Measurements from ENCODE around the gene RSPH6A. TPM values are rescaled to one million over a fixed set of nuclear protein-coding genes. Genes with fewer than 3 reads are reported as not detected.

Gene RSPH6A
- total and polyA plus RNA-seq, 12 donors, result 0.09 to 0.15 TPM; not detected in 10

DNA sequence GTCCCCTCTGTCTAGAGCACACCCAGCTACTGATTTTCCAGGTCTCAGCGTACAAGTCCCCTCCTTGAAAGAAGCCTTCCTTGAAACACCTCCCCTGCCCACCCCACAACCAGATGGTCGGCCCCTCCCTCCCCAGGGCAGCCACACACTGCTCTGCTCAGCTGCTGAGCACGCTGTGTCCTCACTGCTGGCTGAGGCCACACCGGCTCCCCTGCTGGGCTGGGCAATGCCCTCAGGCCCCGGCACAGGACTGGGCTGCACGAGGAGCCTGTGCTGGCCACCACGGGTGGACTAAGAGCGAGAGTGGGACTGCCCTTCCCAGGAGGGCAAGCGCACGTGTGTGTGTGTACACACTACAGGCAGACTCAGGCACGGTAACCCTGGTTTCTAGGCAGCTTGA is 11.8 kb upstream of the RSPH6A start:
- H3K27ac ChIP-seq, result no peak overlapping the region
- H3K36me3 ChIP-seq, result peaks cover 1 to 99% (median 83%) of the 10 kb centered on the region in 9 donors
- intact Hi-C loops (cut with DNase I), result no loop called here
- no peaks in the 10 kb centered on the region for H3K9me3 ChIP-seq
- no peak for DNase-seq
- no peaks in the 10 kb centered on the region for H3K27me3 ChIP-seq
- no peak overlapping the region for H3K4me3 ChIP-seq
- peak in 1 of 8 donors; percentile 7 for ATAC-seq
- TF ChIP-seq, protein P1, sequence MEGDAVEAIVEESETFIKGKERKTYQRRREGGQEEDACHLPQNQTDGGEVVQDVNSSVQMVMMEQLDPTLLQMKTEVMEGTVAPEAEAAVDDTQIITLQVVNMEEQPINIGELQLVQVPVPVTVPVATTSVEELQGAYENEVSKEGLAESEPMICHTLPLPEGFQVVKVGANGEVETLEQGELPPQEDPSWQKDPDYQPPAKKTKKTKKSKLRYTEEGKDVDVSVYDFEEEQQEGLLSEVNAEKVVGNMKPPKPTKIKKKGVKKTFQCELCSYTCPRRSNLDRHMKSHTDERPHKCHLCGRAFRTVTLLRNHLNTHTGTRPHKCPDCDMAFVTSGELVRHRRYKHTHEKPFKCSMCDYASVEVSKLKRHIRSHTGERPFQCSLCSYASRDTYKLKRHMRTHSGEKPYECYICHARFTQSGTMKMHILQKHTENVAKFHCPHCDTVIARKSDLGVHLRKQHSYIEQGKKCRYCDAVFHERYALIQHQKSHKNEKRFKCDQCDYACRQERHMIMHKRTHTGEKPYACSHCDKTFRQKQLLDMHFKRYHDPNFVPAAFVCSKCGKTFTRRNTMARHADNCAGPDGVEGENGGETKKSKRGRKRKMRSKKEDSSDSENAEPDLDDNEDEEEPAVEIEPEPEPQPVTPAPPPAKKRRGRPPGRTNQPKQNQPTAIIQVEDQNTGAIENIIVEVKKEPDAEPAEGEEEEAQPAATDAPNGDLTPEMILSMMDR (IDR thresholded peaks at IDR 0.05), result no peak
- WGBS, 2 donors, result 90 to 92% methylated on average over 11 of the region's 11 CpGs
- peaks cover 0 to 3% (median 0%) of the 10 kb centered on the region in 9 donors for H3K4me1 ChIP-seq

DNA sequence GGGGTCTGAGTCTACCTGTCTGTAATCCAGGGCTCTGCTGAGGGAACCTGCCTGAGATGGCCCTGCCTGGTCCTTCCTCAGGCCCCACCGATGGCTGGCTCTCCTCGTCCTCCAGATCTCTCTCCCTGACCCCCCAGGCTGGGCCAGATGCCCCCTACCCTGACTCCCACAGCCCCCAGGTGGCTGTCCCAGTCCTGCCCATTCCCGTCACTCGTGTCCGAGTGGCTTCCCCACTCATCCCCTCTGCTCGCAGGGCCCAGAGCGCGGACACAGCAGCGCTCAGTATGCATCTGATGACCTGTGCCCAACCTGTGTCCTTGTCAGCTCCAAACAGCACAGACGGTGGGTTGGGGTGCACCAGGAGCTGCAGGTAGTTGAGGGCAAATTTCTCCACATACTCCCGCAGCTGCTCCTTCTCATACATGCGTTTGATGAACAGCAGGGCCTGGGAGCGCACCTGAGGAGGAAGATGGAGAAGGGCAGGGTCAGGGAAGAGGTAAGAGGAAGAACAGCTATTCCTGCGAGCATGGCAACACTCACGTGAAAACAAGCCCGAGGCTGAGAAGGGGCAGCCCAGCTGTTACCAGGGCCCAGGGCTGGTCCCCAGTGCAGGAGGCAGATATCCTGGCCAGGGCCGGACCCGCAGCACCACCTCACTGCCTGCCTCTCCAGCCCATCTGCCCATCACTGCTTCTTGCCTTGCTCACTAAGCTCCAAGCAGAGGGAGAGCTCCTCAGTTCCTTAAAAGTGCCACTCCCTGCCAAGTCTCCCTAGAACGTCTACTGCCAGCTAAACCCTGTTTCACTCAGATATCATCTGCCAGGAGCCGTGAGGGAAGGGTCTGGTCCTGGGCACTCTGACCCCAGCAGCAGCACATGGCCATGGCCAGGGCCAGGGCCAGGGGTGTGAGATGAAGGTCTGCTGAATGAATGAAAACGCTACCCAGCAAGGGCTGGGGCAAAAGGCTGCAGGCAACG is 11.1 kb upstream of the RSPH6A start:
- Histone ChIP-seq H3K4me3 (no peak overlapping the region), H3K27me3 (no peaks in the 10 kb centered on the region), H3K9me3 (no peaks in the 10 kb centered on the region), H3K27ac (no peak overlapping the region), H3K36me3 (peaks cover 0 to 99% (median 76%) of the 10 kb centered on the region in 9 donors), H3K4me1 (peaks cover 0 to 3% (median 0%) of the 10 kb centered on the region in 9 donors)
- WGBS, 2 donors, result 86 to 92% methylated on average over 22 of the region's 22 CpGs
- DNase-seq (no peak), ATAC-seq (no peak)
- TF ChIP-seq, protein P1 (IDR thresholded peaks at IDR 0.05), result no peak
- intact Hi-C loops (cut with DNase I), result no loop called here

DNA sequence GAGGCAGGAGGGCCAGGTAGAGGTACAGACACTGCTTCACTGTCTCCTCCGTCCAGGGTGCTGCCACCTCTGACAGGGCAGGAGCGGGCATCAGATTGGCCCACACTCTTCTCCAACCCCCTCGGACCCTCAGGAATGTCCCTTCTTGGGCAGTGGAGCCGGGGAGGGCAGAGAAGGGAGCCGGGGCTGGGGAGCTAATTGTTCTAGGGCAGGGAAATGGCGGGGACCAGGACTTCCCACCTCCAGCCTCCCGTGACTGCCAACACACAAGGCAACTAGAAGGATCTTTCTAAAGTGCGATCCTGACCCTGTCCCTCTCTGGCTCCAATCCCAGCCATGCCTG is 10.1 kb upstream of the RSPH6A start:
- H3K27me3 ChIP-seq, result no peaks in the 10 kb centered on the region
- intact Hi-C loops (cut with DNase I), result no loop called here
- no peaks in the 10 kb centered on the region for H3K9me3 ChIP-seq
- DNase-seq, result no peak
- ATAC-seq, result no peak
- H3K36me3 ChIP-seq, result peaks cover 0 to 99% (median 66%) of the 10 kb centered on the region in 9 donors
- H3K4me1 ChIP-seq, result peaks cover 0 to 3% (median 0%) of the 10 kb centered on the region in 9 donors
- no peak overlapping the region for H3K4me3 ChIP-seq
- WGBS, 2 donors, result 86 to 92% methylated on average over 8 of the region's 8 CpGs
- TF ChIP-seq, protein P1 (IDR thresholded peaks at IDR 0.05), result no peak
- H3K27ac ChIP-seq, result no peak overlapping the region

DNA sequence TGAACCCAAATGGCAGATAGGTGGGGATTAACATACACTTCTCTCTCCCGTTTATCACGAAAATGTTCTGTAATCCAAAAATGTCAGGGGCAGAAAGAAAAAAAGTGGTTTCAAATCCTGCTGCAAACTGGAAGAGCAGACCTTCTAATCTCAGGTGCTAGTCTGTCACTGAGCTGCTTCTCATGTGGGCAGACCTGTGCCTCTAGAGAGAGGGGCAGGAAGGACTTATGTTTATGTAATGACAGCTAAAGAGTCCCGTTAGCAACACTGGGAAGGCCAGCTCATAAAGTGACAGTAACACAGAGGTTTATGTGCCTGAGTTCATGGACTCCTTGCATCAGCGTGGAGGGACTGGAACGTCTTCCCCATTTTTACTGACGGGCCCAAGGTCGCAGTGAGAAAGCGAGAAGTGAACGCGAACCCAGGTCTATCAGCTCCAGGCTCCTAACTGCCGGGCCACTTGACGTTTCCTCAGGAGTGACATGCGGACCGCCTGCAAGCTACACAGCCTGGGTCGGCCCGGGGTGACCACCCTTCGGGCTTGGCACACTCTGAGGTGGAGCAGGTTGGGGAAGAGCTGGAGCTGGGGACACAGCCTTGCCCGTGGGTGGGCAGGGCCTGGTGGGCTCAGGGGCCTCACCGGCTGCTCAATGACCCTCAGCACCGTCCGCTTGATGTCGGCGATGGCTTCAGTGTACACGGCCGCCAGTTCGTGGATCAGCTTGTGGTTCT is 9.6 kb upstream of the RSPH6A start:
- WGBS, 2 donors, result 90 to 91% methylated on average over 26 of the region's 26 CpGs
- intact Hi-C loops (cut with DNase I), result no loop called here
- TF ChIP-seq, protein P1 (IDR thresholded peaks at IDR 0.05), result no peak

More for the DNA sequence above, 9.6 kb upstream of the RSPH6A start:
- Histone ChIP-seq H3K9me3 (no peaks in the 10 kb centered on the region), H3K4me1 (peaks cover 0 to 3% (median 0%) of the 10 kb centered on the region in 9 donors), H3K27me3 (no peaks in the 10 kb centered on the region), H3K36me3 (peaks cover 0 to 99% (median 61%) of the 10 kb centered on the region in 9 donors), H3K27ac (no peak overlapping the region), H3K4me3 (no peak overlapping the region)
- no peak for DNase-seq
- peak in 1 of 8 donors; percentile 3 for ATAC-seq
